ENCODE results near the gene SSX2IP.

The SSX2IP gene

DNA sequence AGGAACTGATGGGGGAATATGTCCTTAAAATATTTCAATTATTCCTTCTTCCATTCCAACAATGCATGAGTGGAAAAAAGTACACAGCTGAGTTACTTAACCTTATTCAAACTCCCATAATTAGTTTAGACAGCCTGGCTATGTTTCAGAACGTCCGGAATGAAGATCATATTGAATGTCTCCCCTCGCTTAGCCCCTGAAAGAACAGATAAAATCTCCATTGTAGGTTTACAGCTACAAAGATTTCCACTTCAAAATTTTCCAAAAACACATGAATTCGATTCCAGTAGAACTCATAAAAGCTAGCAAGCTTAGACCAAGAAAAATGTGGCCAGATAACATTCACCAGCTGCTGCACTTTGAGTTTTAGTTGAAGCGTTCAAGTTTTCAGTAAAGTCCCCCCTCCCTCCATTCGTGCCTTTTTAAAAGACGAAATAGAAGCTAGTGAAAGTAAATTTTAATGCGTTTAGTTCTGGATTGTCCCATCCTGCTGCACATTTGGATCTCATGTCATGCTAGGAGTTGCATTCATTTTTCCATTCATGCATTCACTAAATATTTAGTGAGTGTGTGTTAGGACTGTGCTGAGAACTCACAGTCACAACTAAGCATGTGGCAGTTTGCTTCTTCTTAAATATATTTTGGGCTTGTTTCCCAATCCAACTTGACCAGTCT lies 29.4 kb upstream of the SSX2IP start:
- H2AK5ac ChIP-seq (ENCODE audit: low read length), result no peak overlapping the region
- DNase-seq, result no peak
- H3K4me3 ChIP-seq (ENCODE audit: low read length), result no peak overlapping the region
- H3K23ac ChIP-seq (ENCODE audit: low read length), result no peak overlapping the region
- H3K4ac ChIP-seq (ENCODE audit: low read depth, low read length), result no peak overlapping the region
- no peaks in the 10 kb centered on the region for H3K79me2 ChIP-seq (ENCODE audit: control insufficient read depth, insufficient read depth, low read length)
- H4K5ac ChIP-seq (ENCODE audit: low read length), result no peak overlapping the region
- no peak overlapping the region for H3K27ac ChIP-seq (ENCODE audit: low read depth, low read length)
- no peaks in the 10 kb centered on the region for H3K27me3 ChIP-seq (ENCODE audit: insufficient read depth, low read length, poor library complexity)
- no peak overlapping the region for H3K4me2 ChIP-seq (ENCODE audit: low read length)
- H2BK5ac ChIP-seq (ENCODE audit: low read length), result no peak overlapping the region
- H3K9ac ChIP-seq (ENCODE audit: low read length), result no peak overlapping the region
- no peak overlapping the region for H3K18ac ChIP-seq (ENCODE audit: low read length)
- H2BK120ac ChIP-seq (ENCODE audit: low read depth, low read length), result no peak overlapping the region
- H4K8ac ChIP-seq (ENCODE audit: low read depth, low read length), result no peak overlapping the region
- no CpG with 5 or more reads among the region's 8 CpGs for WGBS (ENCODE audit: extremely low coverage, insufficient coverage, low lambda C conversion rate)
- no peak overlapping the region for H3K56ac ChIP-seq (ENCODE audit: low read length)
- no peaks in the 10 kb centered on the region for H3K36me3 ChIP-seq (ENCODE audit: control insufficient read depth, insufficient read depth, low read length)
- H2BK15ac ChIP-seq (replicated peaks; ENCODE audit: low read depth), result no peak overlapping the region
- H3K79me1 ChIP-seq (ENCODE audit: low read length), result no peaks in the 10 kb centered on the region
- peaks cover 3% of the 10 kb centered on the region for H3K4me1 ChIP-seq (ENCODE audit: control insufficient read depth, low read depth, low read length)

DNA sequence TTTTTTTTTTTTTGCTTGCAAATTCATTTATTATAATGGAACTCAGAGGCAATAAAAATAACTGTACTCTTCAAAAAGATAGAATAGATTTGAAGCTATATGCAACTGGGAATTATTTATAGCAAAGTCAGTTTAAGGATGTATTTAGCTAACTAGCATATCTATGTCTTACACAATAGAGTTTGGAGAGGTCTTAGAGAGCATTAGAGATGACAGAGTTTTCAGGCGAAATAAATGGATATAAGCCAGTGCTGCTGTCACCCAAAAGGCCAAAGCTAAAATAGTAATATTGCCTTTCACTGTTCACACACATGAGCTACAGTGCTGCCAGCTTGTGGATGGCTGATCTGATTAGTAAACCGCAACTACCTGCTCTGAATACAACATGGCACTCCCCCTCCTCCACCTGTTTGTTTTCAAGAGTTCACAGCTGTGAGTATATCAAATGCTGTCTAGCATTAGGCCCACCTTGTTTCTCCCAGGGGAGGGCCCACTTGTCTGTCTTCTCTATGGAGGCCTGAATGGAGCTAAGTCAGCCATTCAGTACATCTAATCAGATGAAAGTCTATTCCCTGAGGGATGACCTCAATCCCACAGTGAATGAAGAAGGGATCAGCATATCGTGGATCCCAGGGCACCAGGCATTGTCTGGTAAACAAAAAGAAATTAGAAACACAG lies 25.2 kb upstream of the SSX2IP start:
- no peak overlapping the region for H3K4me3 ChIP-seq (ENCODE audit: low read length)
- H3K56ac ChIP-seq (ENCODE audit: low read length), result no peak overlapping the region
- H2AK5ac ChIP-seq (ENCODE audit: low read length), result no peak overlapping the region
- no peak overlapping the region for H3K9ac ChIP-seq (ENCODE audit: low read length)
- H3K4me2 ChIP-seq (ENCODE audit: low read length), result no peak overlapping the region
- no peaks in the 10 kb centered on the region for H3K4me1 ChIP-seq (ENCODE audit: control insufficient read depth, low read depth, low read length)
- H3K79me2 ChIP-seq (ENCODE audit: control insufficient read depth, insufficient read depth, low read length), result no peaks in the 10 kb centered on the region
- H2BK5ac ChIP-seq (ENCODE audit: low read length), result no peak overlapping the region
- no peak overlapping the region for H2BK120ac ChIP-seq (ENCODE audit: low read depth, low read length)
- H4K5ac ChIP-seq (ENCODE audit: low read length), result no peak overlapping the region
- no CpG with 5 or more reads among the region's 3 CpGs for WGBS (ENCODE audit: extremely low coverage, insufficient coverage, low lambda C conversion rate)
- no peaks in the 10 kb centered on the region for H3K36me3 ChIP-seq (ENCODE audit: control insufficient read depth, insufficient read depth, low read length)
- H3K4ac ChIP-seq (ENCODE audit: low read depth, low read length), result no peak overlapping the region
- DNase-seq, result no peak
- H3K23ac ChIP-seq (ENCODE audit: low read length), result no peak overlapping the region
- no peak overlapping the region for H2BK15ac ChIP-seq (replicated peaks; ENCODE audit: low read depth)
- H3K18ac ChIP-seq (ENCODE audit: low read length), result no peak overlapping the region
- no peak overlapping the region for H4K8ac ChIP-seq (ENCODE audit: low read depth, low read length)
- no peak overlapping the region for H3K27ac ChIP-seq (ENCODE audit: low read depth, low read length)
- no peaks in the 10 kb centered on the region for H3K79me1 ChIP-seq (ENCODE audit: low read length)
- no peaks in the 10 kb centered on the region for H3K27me3 ChIP-seq (ENCODE audit: insufficient read depth, low read length, poor library complexity)

DNA sequence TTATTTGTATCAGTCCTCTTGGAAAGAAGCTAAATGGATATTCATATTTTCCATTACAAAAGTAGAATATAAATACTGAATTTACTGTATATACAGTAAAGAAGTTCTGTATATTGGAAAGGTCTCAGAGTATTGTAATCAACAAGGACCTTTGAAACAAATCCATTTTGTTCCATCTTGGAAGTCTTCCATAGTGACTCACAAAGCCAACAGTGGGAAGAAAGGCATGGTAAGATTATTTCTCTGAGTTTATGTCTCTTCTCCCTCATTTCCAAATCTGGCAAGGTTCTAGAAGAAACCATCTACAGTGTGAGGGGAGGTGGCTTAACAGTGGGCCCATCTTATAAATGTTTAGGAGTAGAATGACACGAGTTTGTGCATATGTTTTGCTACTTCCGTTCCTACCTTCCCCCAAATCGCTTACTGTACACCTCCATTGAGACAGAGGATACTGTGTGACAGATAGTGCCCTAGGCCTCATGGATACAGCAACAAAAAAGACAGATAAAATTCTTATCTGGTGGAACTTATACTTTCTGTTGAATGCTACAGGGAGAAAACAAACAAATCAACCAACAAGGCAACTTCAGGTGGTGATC lies 22.1 kb upstream of the SSX2IP start:
- Histone ChIP-seq H2BK5ac (ENCODE audit: low read length) (no peak overlapping the region), H3K4me1 (ENCODE audit: control insufficient read depth, low read depth, low read length) (no peaks in the 10 kb centered on the region), H2AK5ac (ENCODE audit: low read length) (no peak overlapping the region), H3K79me2 (ENCODE audit: control insufficient read depth, insufficient read depth, low read length) (no peaks in the 10 kb centered on the region), H3K4me3 (ENCODE audit: low read length) (no peak overlapping the region), H2BK120ac (ENCODE audit: low read depth, low read length) (no peak overlapping the region), H3K18ac (ENCODE audit: low read length) (no peak overlapping the region), H2BK15ac (replicated peaks; ENCODE audit: low read depth) (no peak overlapping the region), H3K36me3 (ENCODE audit: control insufficient read depth, insufficient read depth, low read length) (no peaks in the 10 kb centered on the region), H3K27ac (ENCODE audit: low read depth, low read length) (no peak overlapping the region), H3K23ac (ENCODE audit: low read length) (no peak overlapping the region), H3K56ac (ENCODE audit: low read length) (no peak overlapping the region), H3K27me3 (ENCODE audit: insufficient read depth, low read length, poor library complexity) (no peaks in the 10 kb centered on the region), H4K8ac (ENCODE audit: low read depth, low read length) (no peak overlapping the region), H3K9ac (ENCODE audit: low read length) (no peak overlapping the region), H3K4me2 (ENCODE audit: low read length) (no peak overlapping the region), H3K4ac (ENCODE audit: low read depth, low read length) (no peak overlapping the region), H4K5ac (ENCODE audit: low read length) (no peak overlapping the region), H3K79me1 (ENCODE audit: low read length) (no peaks in the 10 kb centered on the region)
- no peak for DNase-seq
- no CpG with 5 or more reads among the region's 3 CpGs for WGBS (ENCODE audit: extremely low coverage, insufficient coverage, low lambda C conversion rate)

DNA sequence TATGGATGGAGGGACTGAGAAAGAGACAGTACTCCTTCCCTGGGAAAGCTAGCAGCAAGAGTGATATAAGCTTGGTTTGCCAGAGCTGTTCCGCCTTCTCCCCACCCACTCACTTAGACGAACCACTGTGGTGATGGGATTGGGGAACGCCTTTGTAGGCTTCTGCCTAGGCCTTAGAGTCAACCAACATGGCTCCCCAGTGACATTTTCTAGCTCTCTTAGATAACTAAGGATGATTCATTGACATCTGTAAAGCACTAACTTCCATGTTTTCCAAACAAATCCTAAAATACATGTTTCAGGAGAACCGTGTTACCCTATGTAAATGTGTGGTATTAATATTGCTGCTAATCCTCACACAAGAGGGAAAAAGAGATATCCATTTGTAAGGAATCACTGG lies 21.6 kb upstream of the SSX2IP start:
- no CpG with 5 or more reads among the region's 4 CpGs for WGBS (ENCODE audit: extremely low coverage, insufficient coverage, low lambda C conversion rate)
- no peak for DNase-seq
- Histone ChIP-seq H3K27ac (ENCODE audit: low read depth, low read length) (no peak overlapping the region), H4K8ac (ENCODE audit: low read depth, low read length) (no peak overlapping the region), H3K56ac (ENCODE audit: low read length) (no peak overlapping the region), H3K79me1 (ENCODE audit: low read length) (no peaks in the 10 kb centered on the region), H3K79me2 (ENCODE audit: control insufficient read depth, insufficient read depth, low read length) (no peaks in the 10 kb centered on the region), H3K4me1 (ENCODE audit: control insufficient read depth, low read depth, low read length) (no peaks in the 10 kb centered on the region), H3K9ac (ENCODE audit: low read length) (no peak overlapping the region), H2BK120ac (ENCODE audit: low read depth, low read length) (no peak overlapping the region), H2BK5ac (ENCODE audit: low read length) (no peak overlapping the region), H4K5ac (ENCODE audit: low read length) (no peak overlapping the region), H3K4me2 (ENCODE audit: low read length) (no peak overlapping the region), H2BK15ac (replicated peaks; ENCODE audit: low read depth) (no peak overlapping the region), H2AK5ac (ENCODE audit: low read length) (no peak overlapping the region), H3K18ac (ENCODE audit: low read length) (no peak overlapping the region), H3K27me3 (ENCODE audit: insufficient read depth, low read length, poor library complexity) (no peaks in the 10 kb centered on the region), H3K4ac (ENCODE audit: low read depth, low read length) (no peak overlapping the region), H3K4me3 (ENCODE audit: low read length) (no peak overlapping the region), H3K23ac (ENCODE audit: low read length) (no peak overlapping the region), H3K36me3 (ENCODE audit: control insufficient read depth, insufficient read depth, low read length) (no peaks in the 10 kb centered on the region)

DNA sequence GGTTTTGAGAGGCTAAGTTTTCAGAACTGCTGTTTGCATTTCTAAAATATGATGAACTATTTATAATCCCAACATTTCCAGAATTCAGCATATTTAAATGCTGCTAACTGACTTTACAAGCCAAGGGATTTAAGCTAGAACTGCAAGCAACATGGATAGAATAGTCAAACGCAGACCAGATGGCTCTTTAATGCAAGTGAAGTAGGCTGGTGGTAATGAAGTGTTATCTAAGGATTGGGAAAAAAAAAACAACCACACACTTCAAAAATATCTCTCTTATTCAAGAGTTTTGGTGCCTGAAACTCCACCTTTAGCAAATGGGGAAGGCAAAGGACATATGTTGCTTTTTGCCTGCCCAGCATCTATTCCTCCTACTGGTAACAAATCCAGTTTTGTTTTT lies 20.9 kb upstream of the SSX2IP start:
- Histone ChIP-seq H3K4me2 (ENCODE audit: low read length) (no peak overlapping the region), H2AK5ac (ENCODE audit: low read length) (no peak overlapping the region), H3K4me1 (ENCODE audit: control insufficient read depth, low read depth, low read length) (no peaks in the 10 kb centered on the region), H3K4me3 (ENCODE audit: low read length) (no peak overlapping the region), H3K9ac (ENCODE audit: low read length) (no peak overlapping the region), H2BK5ac (ENCODE audit: low read length) (no peak overlapping the region), H3K79me1 (ENCODE audit: low read length) (no peaks in the 10 kb centered on the region), H3K36me3 (ENCODE audit: control insufficient read depth, insufficient read depth, low read length) (no peaks in the 10 kb centered on the region), H4K8ac (ENCODE audit: low read depth, low read length) (no peak overlapping the region), H3K23ac (ENCODE audit: low read length) (no peak overlapping the region), H3K4ac (ENCODE audit: low read depth, low read length) (no peak overlapping the region), H3K79me2 (ENCODE audit: control insufficient read depth, insufficient read depth, low read length) (no peaks in the 10 kb centered on the region), H4K5ac (ENCODE audit: low read length) (no peak overlapping the region), H3K27ac (ENCODE audit: low read depth, low read length) (no peak overlapping the region), H2BK120ac (ENCODE audit: low read depth, low read length) (no peak overlapping the region), H2BK15ac (replicated peaks; ENCODE audit: low read depth) (no peak overlapping the region), H3K27me3 (ENCODE audit: insufficient read depth, low read length, poor library complexity) (no peaks in the 10 kb centered on the region), H3K18ac (ENCODE audit: low read length) (no peak overlapping the region), H3K56ac (ENCODE audit: low read length) (no peak overlapping the region)
- no peak for DNase-seq
- no CpG with 5 or more reads among the region's 1 CpG for WGBS (ENCODE audit: extremely low coverage, insufficient coverage, low lambda C conversion rate)
